OCI-LY7 (cell line): ENCODE data around the gene RBM47. TPM values are rescaled to one million over a fixed set of nuclear protein-coding genes. Genes with fewer than 3 reads are reported as not detected.

Source experiments
- BruUV-seq: library from RNA; stranded (reverse); fragments of 400-500 nt; replicated peaks from 2 replicates; lab custom pipeline; 2021; lab: Mats Ljungman, UMichigan
- CTCF ChIA-PET: fragments of 300-600 bp; sonication (Branson Sonifier 250); formaldehyde crosslinking; loops from one replicate; lab custom pipeline; 2022; ENCODE audit warnings: antibody characterized with exemption; ENCODE audit not compliant: unreplicated experiment; lab: Charles Lee
- POLR2A ChIA-PET: fragments of 300-600 bp; sonication (Branson Sonifier 250); formaldehyde crosslinking; loops from one replicate; lab custom pipeline; 2022; ENCODE audit warnings: antibody characterized with exemption; lab: Charles Lee
- DNase-seq: peaks from one replicate; pipeline ENCODE4 v3.0.0-alpha.2; 2015; ENCODE audit warnings: low spot score
- H2AFZ ChIP-seq: fragments of 200-600 bp; sonication (generic), shearing (Covaris generic); 2 replicates; pipeline ENCODE4 v1.6.1; 2014; ENCODE audit warnings: mild to moderate bottlenecking, antibody characterized with exemption, low read length, moderate library complexity
- H3K27ac ChIP-seq: fragments of 200-600 bp; sonication (generic); 2 replicates; pipeline ENCODE4 v1.5.1; 2014; ENCODE audit warnings: mixed run types, low read depth, mild to moderate bottlenecking, moderate library complexity, low read length, inconsistent platforms; ENCODE audit not compliant: poor library complexity, severe bottlenecking
- H3K36me3 ChIP-seq: fragments of 200-600 bp; sonication (generic); 2 replicates; pipeline ENCODE4 v1.6.1; 2014; ENCODE audit warnings: mild to moderate bottlenecking, antibody characterized with exemption, low read length, moderate library complexity, mixed read lengths; ENCODE audit not compliant: insufficient read depth
- H3K4me1 ChIP-seq: fragments of 200-600 bp; sonication (generic); 2 replicates; pipeline ENCODE4 v1.5.1; 2014; ENCODE audit warnings: mild to moderate bottlenecking, low read length; ENCODE audit not compliant: insufficient read depth, poor library complexity, severe bottlenecking
- H3K4me2 ChIP-seq: fragments of 200-600 bp; sonication (generic); 2 replicates; pipeline ENCODE4 v1.6.1; 2014; ENCODE audit warnings: mild to moderate bottlenecking, low read length
- H3K4me3 ChIP-seq: fragments of 200-600 bp; sonication (generic); 2 replicates; pipeline ENCODE4 v1.5.1; 2014; ENCODE audit warnings: mild to moderate bottlenecking, low read depth, low read length; ENCODE audit not compliant: poor library complexity, severe bottlenecking
- H3K79me2 ChIP-seq: fragments of 200-600 bp; sonication (generic); 2 replicates; pipeline ENCODE4 v1.6.1; 2016; ENCODE audit warnings: low read depth, mild to moderate bottlenecking, low read length, moderate library complexity, mixed read lengths; ENCODE audit not compliant: insufficient read depth
- H3K9me2 ChIP-seq: fragments of 200-600 bp; sonication (generic); 2 replicates; pipeline ENCODE4 v1.6.1; 2016; ENCODE audit warnings: mild to moderate bottlenecking, low read length, mixed read lengths; ENCODE audit not compliant: insufficient read depth
- H3K9me3 ChIP-seq: fragments of 200-600 bp; sonication (generic); 2 replicates; pipeline ENCODE4 v1.6.1; 2014; ENCODE audit warnings: mild to moderate bottlenecking, mixed run types, low read length, mixed read lengths
- H4K20me1 ChIP-seq: fragments of 200-600 bp; sonication (generic); 2 replicates; pipeline ENCODE4 v1.6.1; 2014; ENCODE audit warnings: mild to moderate bottlenecking, antibody characterized with exemption, low read length, moderate library complexity, mixed read lengths; ENCODE audit not compliant: insufficient read depth
- EZH2phosphoT487 ChIP-seq: fragments of 200-600 bp; sonication (generic); IDR thresholded peaks from 2 replicates; pipeline ENCODE4 v1.6.1; 2018; ENCODE audit warnings: low read depth, borderline replicate concordance, mild to moderate bottlenecking, mixed run types, antibody characterized with exemption, low read length, moderate library complexity, mixed read lengths
- intact Hi-C: fragments of 100-400 bp; cut with micrococcal nuclease; formaldehyde crosslinking; loops from one replicate; pipeline ENCODE4 v1.10.0; 2022; ENCODE audit not compliant: unreplicated experiment
- total RNA-seq, 2 experiments: library from RNA; depleted of rRNA in 1 of 2; stranded (reverse); fragments of >200 nt in 1 of 2; shearing (Covaris generic) in 1 of 2; gene quantifications; 2 replicates each; pipeline ENCODE4 v1.2.3, GENCODE V29; 2014 to 2022
- TF ChIP-seq, protein P1 (sequence below): fragments of 200-600 bp; sonication (generic); conservative IDR thresholded peaks from 2 replicates; pipeline ENCODE4 v1.5.1; 2014; ENCODE audit warnings: mild to moderate bottlenecking, antibody characterized with exemption, low read length, moderate library complexity, mixed read lengths

The RBM47 gene
- total RNA-seq, 2 experiments from 2014 or later, result 5.3 to 14.2 TPM

DNA sequence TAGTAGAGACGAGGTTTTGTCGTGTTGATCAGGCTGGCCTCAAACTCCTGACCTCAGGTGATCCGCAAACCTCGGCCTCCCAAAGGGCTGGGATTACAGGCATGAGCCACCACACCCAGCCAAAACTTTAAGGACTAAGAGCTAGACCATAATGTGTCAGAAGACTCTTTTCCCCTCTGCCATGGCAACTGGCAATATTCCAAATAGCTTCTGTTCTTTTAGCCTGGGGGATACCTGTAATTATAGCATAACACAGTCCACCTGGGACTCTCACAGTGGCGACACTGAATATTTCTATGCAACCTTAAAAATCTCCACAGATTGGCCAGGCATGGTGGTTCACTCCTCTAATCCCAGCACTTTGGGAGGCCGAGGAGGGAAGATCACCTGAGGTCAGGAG, 45.5 kb upstream of the RBM47 start:
- Histone ChIP-seq H3K4me3 (no peak overlapping the region), H3K79me2 (no peaks in the 10 kb centered on the region), H3K9me2 (no peaks in the 10 kb centered on the region), H3K4me2 (no peak overlapping the region), H3K4me1 (no peaks in the 10 kb centered on the region), H4K20me1 (no peaks in the 10 kb centered on the region), H3K9me3 (no peaks in the 10 kb centered on the region), H2AFZ (no peak overlapping the region), H3K27ac (no peak overlapping the region), H3K36me3 (no peaks in the 10 kb centered on the region)
- ChIA-PET CTCF (no interaction called here), POLR2A (interaction anchor here (0.6 to 0.7 kb wide), 5 partner anchors 15 to 1346 kb away, joined by 3 to 6 read pairs (median 4); no protein-coding TSS in a partner anchor)
- no TSS peak for BruUV-seq
- TF ChIP-seq, protein P1, sequence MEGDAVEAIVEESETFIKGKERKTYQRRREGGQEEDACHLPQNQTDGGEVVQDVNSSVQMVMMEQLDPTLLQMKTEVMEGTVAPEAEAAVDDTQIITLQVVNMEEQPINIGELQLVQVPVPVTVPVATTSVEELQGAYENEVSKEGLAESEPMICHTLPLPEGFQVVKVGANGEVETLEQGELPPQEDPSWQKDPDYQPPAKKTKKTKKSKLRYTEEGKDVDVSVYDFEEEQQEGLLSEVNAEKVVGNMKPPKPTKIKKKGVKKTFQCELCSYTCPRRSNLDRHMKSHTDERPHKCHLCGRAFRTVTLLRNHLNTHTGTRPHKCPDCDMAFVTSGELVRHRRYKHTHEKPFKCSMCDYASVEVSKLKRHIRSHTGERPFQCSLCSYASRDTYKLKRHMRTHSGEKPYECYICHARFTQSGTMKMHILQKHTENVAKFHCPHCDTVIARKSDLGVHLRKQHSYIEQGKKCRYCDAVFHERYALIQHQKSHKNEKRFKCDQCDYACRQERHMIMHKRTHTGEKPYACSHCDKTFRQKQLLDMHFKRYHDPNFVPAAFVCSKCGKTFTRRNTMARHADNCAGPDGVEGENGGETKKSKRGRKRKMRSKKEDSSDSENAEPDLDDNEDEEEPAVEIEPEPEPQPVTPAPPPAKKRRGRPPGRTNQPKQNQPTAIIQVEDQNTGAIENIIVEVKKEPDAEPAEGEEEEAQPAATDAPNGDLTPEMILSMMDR, result 0 out of 2 replicates have a peak, but pooled peaks have one; percentile 14
- TF ChIP-seq EZH2phosphoT487, result no peak
- intact Hi-C loops, result no loop called here
- DNase-seq, result no peak

DNA sequence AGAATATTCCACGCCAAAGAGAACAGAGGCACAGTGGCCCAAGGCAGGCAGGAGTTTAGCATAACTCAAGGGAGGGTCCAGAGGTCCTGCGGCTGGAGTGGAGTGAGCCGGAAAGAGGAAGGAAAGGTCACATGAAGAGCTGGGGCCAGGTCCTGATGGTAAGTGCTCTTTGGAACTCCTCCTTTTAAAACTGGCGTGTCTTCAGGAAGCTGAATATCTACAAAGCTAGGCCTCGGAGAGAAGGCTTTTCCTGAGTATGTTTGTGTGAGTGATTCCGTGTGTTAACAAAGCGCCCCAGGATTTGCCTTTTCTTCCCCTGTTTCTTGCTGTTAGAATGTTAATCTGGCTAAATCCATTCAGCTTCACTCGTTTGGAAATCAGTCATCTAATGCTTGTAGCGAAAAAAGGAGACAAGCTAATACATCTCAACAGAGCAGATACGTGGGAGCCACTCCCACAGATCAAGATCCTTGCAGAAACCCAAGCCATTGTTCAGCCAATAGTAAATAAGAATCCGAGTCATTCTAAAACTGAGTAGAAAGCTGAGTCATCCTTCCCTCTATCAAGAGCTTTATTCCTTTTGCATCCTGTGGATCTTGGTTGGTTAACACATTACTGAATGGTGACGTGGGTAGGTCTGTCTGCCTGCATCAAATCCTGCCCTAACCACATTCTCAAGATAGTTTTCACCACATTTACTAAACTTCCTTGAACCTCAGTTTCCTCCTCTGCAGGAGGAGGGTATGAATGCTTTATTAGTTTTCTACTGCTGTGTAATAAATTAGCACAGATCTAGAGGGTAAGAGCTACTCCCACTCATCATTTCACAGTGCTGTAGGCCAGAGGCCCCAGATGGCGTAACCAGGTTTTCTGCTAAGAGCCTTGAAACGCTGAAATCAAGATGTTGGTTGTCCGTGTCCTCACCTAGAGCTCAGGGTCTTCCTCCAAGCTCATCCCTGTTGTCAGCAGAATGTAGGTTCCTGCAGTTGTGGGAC, 43.2 kb upstream of the RBM47 start:
- Histone ChIP-seq H3K27ac (no peak overlapping the region), H3K9me3 (no peaks in the 10 kb centered on the region), H3K4me3 (no peak overlapping the region), H3K79me2 (no peaks in the 10 kb centered on the region), H2AFZ (0 out of 2 replicates have a peak overlapping the region, but pooled peaks have one; percentile 10), H3K4me2 (no peak overlapping the region), H3K4me1 (no peaks in the 10 kb centered on the region), H3K9me2 (no peaks in the 10 kb centered on the region), H3K36me3 (no peaks in the 10 kb centered on the region), H4K20me1 (no peaks in the 10 kb centered on the region)
- no peak for DNase-seq
- POLR2A ChIA-PET, result interaction anchor here (0.7 to 1.7 kb wide), 7 partner anchors 9 to 92 kb away, joined by 3 to 10 read pairs (median 3); no protein-coding TSS in a partner anchor
- CTCF ChIA-PET, result no interaction called here
- no TSS peak for BruUV-seq
- no peak for TF ChIP-seq EZH2phosphoT487
- TF ChIP-seq, protein P1, result no peak
- intact Hi-C loops, result loop anchor here (5.0 kb wide), 1 partner anchor 1839 kb away; no protein-coding TSS in a partner anchor
